Upper lobe of left lung (tissue), 4 donors: Measurements from ENCODE around the gene SLC1A2.

Experiments
- POLR2A ChIP-seq, 4 donors: fragments of 450-650 bp; IDR thresholded peaks; one replicate each; pipeline ENCODE4 v1.5.1; 2016 to 2017; ENCODE audit warnings: antibody characterized with exemption in 4 of 4, mild to moderate bottlenecking in 2 of 4
- POLR2AphosphoS5 ChIP-seq, 2 donors: sonication (generic); formaldehyde crosslinking; IDR thresholded peaks; one replicate each; pipeline ENCODE4 v1.5.1; 2017; ENCODE audit warnings: antibody characterized with exemption in 2 of 2
- TF ChIP-seq, protein P1 (sequence below), 6 experiments: fragments of 450-650 bp in 4 of 6; fragments of 200-600 bp in 2 of 6; sonication (generic) in 2 of 6; IDR thresholded peaks; one replicate each; pipeline ENCODE4 v1.5.1; 2016 to 2019; ENCODE audit warnings: antibody characterized with exemption in 6 of 6

DNA sequence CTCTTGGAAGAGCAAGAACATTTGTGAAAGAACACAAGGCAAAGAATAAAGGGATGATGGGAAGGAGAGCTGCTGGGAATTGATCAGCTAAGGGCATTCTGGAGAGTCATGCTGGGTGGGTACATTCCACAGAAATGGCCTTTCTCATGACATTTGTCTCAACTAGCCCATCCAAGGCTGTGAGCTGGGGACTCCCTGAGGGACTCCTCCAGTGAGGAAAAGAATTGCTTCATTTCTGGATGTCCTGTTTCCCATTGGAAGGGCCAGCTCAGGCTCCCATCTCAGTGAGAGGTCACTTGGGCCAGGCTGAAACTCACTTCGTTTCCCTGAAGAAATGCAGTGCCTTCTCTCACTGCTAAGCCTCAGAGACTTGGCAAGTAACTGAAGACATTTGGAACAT, 173.6 kb downstream of the SLC1A2 start:
- TF ChIP-seq, protein P1, sequence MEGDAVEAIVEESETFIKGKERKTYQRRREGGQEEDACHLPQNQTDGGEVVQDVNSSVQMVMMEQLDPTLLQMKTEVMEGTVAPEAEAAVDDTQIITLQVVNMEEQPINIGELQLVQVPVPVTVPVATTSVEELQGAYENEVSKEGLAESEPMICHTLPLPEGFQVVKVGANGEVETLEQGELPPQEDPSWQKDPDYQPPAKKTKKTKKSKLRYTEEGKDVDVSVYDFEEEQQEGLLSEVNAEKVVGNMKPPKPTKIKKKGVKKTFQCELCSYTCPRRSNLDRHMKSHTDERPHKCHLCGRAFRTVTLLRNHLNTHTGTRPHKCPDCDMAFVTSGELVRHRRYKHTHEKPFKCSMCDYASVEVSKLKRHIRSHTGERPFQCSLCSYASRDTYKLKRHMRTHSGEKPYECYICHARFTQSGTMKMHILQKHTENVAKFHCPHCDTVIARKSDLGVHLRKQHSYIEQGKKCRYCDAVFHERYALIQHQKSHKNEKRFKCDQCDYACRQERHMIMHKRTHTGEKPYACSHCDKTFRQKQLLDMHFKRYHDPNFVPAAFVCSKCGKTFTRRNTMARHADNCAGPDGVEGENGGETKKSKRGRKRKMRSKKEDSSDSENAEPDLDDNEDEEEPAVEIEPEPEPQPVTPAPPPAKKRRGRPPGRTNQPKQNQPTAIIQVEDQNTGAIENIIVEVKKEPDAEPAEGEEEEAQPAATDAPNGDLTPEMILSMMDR (IDR thresholded peaks at IDR 0.05) = no peak
- TF ChIP-seq POLR2AphosphoS5 (IDR thresholded peaks at IDR 0.05) (no peak), POLR2A (IDR thresholded peaks at IDR 0.05) (no peak)
